Gastroesophageal sphincter (tissue), 3 donors: ENCODE results near the gene ZBTB20.

Source experiments
- CTCF ChIP-seq, 4 experiments: fragments of 200-600 bp in 2 of 4; fragments of 450-650 bp in 2 of 4; sonication (generic) in 1 of 4; IDR thresholded peaks; one replicate each; pipeline ENCODE4 v1.5.1; 2017 to 2019; ENCODE audit warnings: antibody characterized with exemption in 4 of 4, mild to moderate bottlenecking in 2 of 4, moderate library complexity in 2 of 4
- EP300 ChIP-seq: sonication (generic); formaldehyde crosslinking; IDR thresholded peaks from one replicate; pipeline ENCODE4 v1.6.1; 2017; ENCODE audit warnings: antibody characterized with exemption, mild to moderate bottlenecking

GRCh38 chr3:114375608-114376421 is 771.3 kb downstream of the ZBTB20 start:
- TF ChIP-seq CTCF (IDR thresholded peaks at IDR 0.05) = no peak
- no peak for TF ChIP-seq EP300
